ENCODE data around the gene WDR47.

Gene WDR47

GRCh38 chr1:109067883-109068282 lies 26.0 kb upstream of the WDR47 start:
- no peak for ATAC-seq

GRCh38 chr1:109065137-109065536 lies 23.2 kb upstream of the WDR47 start:
- TF ChIP-seq ZNF8 (CRISPR knock-in tag; IDR thresholded peaks at IDR 0.05) (no peak), GLIS3 (CRISPR knock-in tag; IDR thresholded peaks at IDR 0.05) (no peak), ISL1 (CRISPR knock-in tag; IDR thresholded peaks at IDR 0.05) (no peak), ARNTL (CRISPR knock-in tag; IDR thresholded peaks at IDR 0.05; ENCODE audit: borderline replicate concordance, low read depth) (no peak), SNAI2 (CRISPR knock-in tag; IDR thresholded peaks at IDR 0.05) (no peak), TSHZ2 (CRISPR knock-in tag; IDR thresholded peaks at IDR 0.05) (no peak), ESRRG (CRISPR knock-in tag; IDR thresholded peaks at IDR 0.05) (no peak), PPARA (CRISPR knock-in tag; IDR thresholded peaks at IDR 0.05; ENCODE audit: borderline replicate concordance) (no peak), CREB5 (CRISPR knock-in tag; IDR thresholded peaks at IDR 0.05; ENCODE audit: low read depth) (no peak), TOX (CRISPR knock-in tag; IDR thresholded peaks at IDR 0.05; ENCODE audit: borderline replicate concordance) (no peak), POU6F1 (CRISPR knock-in tag; IDR thresholded peaks at IDR 0.05; ENCODE audit: borderline replicate concordance, low read depth) (no peak), ZFP30 (CRISPR knock-in tag; IDR thresholded peaks at IDR 0.05) (no peak), ZFP3 (CRISPR knock-in tag; IDR thresholded peaks at IDR 0.05) (no peak), PATZ1 (CRISPR knock-in tag; IDR thresholded peaks at IDR 0.05; ENCODE audit: borderline replicate concordance) (no peak), ZC3H10 (CRISPR knock-in tag; IDR thresholded peaks at IDR 0.05) (no peak), BACH2 (CRISPR knock-in tag; IDR thresholded peaks at IDR 0.05; ENCODE audit: borderline replicate concordance) (no peak)
- ATAC-seq = no peak

More at GRCh38 chr1:109067883-109068282, 26.0 kb upstream of the WDR47 start:
- TF ChIP-seq BACH2 (CRISPR knock-in tag; IDR thresholded peaks at IDR 0.05; ENCODE audit: borderline replicate concordance) = no peak
- TF ChIP-seq ZNF565 (CRISPR knock-in tag; conservative IDR thresholded peaks at IDR 0.05; ENCODE audit: low read depth) = no peak
- TF ChIP-seq POU6F1 (CRISPR knock-in tag; IDR thresholded peaks at IDR 0.05; ENCODE audit: borderline replicate concordance, low read depth) = no peak
- no peak for TF ChIP-seq TOX (CRISPR knock-in tag; IDR thresholded peaks at IDR 0.05; ENCODE audit: borderline replicate concordance)
- TF ChIP-seq TSHZ2 (CRISPR knock-in tag; IDR thresholded peaks at IDR 0.05) = no peak
- TF ChIP-seq ZFP30 (CRISPR knock-in tag; IDR thresholded peaks at IDR 0.05) = no peak
